Suprapubic skin (tissue), 4 donors: ENCODE results near the gene EMCN.

ENCODE experiments used
- CTCF ChIP-seq, 2 donors: fragments of 200-600 bp in 1 of 2; fragments of 450-650 bp in 1 of 2; sonication (generic) in 1 of 2; IDR thresholded peaks; one replicate each; pipeline ENCODE4 v1.5.1; 2016 to 2019; ENCODE audit warnings: antibody characterized with exemption in 2 of 2, mild to moderate bottlenecking in 1 of 2, moderate library complexity in 1 of 2
- EP300 ChIP-seq: sonication (generic); formaldehyde crosslinking; IDR thresholded peaks from one replicate; pipeline ENCODE4 v1.6.1; 2017; ENCODE audit warnings: antibody characterized with exemption
- POLR2A ChIP-seq, 2 donors: fragments of 450-650 bp; IDR thresholded peaks; one replicate each; pipeline ENCODE4 v1.6.1; 2017; ENCODE audit warnings: antibody characterized with exemption in 2 of 2, mild to moderate bottlenecking in 2 of 2, moderate library complexity in 2 of 2
- POLR2AphosphoS5 ChIP-seq, 3 donors: sonication (generic); formaldehyde crosslinking; IDR thresholded peaks; one replicate each; pipeline ENCODE4 v1.6.1; 2017; ENCODE audit warnings: antibody characterized with exemption in 3 of 3

GRCh38 chr4:100508691-100509090, 9.1 kb downstream of the EMCN start:
- no peak for TF ChIP-seq CTCF (IDR thresholded peaks at IDR 0.05)
- no peak for TF ChIP-seq POLR2A (IDR thresholded peaks at IDR 0.05)
- TF ChIP-seq POLR2AphosphoS5 (IDR thresholded peaks at IDR 0.05): no peak
- no peak for TF ChIP-seq EP300
